ENCODE data around the gene SCAI. TPM values are rescaled to one million over a fixed set of nuclear protein-coding genes. Genes with fewer than 3 reads are reported as not detected.

SCAI gene
- total RNA-seq, 1 experiment from 2014 or later: 3.9 TPM

Other genes starting within 250 kb of the SCAI start
- 7.9 and 8.0 TPM in 2 replicates for gene GOLGA1, start 202.4 kb downstream of the SCAI start, total RNA-seq (2014; rRNA removed; shearing (Covaris generic))
- gene PPP6C, start 46.3 kb upstream of the SCAI start, total RNA-seq (2014; rRNA removed; shearing (Covaris generic)): 53.8 and 54.8 TPM in 2 replicates
- 24.3 and 37.4 TPM in 2 replicates for gene RABEPK, start 57.0 kb upstream of the SCAI start, total RNA-seq (2014; rRNA removed; shearing (Covaris generic))
- 66.1 and 77.5 TPM in 2 replicates for gene HSPA5, start 97.8 kb upstream of the SCAI start, total RNA-seq (2014; rRNA removed; shearing (Covaris generic))
- gene GAPVD1, start 118.3 kb upstream of the SCAI start, total RNA-seq (2014; rRNA removed; shearing (Covaris generic)): 20.3 and 23.1 TPM in 2 replicates

Measured in H4 (cell line).